OCI-LY7 (cell line): ENCODE data around the gene GRHL1. TPM values are rescaled to one million over a fixed set of nuclear protein-coding genes. Genes with fewer than 3 reads are reported as not detected.

Source experiments
- BruUV-seq: library from RNA; stranded (reverse); fragments of 400-500 nt; replicated peaks from 2 replicates; lab custom pipeline; 2021; lab: Mats Ljungman, UMichigan
- CTCF ChIA-PET: fragments of 300-600 bp; sonication (Branson Sonifier 250); formaldehyde crosslinking; loops from one replicate; lab custom pipeline; 2022; ENCODE audit warnings: antibody characterized with exemption; ENCODE audit not compliant: unreplicated experiment; lab: Charles Lee
- POLR2A ChIA-PET: fragments of 300-600 bp; sonication (Branson Sonifier 250); formaldehyde crosslinking; loops from one replicate; lab custom pipeline; 2022; ENCODE audit warnings: antibody characterized with exemption; lab: Charles Lee
- DNase-seq: peaks from one replicate; pipeline ENCODE4 v3.0.0-alpha.2; 2015; ENCODE audit warnings: low spot score
- H2AFZ ChIP-seq: fragments of 200-600 bp; sonication (generic), shearing (Covaris generic); 2 replicates; pipeline ENCODE4 v1.6.1; 2014; ENCODE audit warnings: mild to moderate bottlenecking, antibody characterized with exemption, low read length, moderate library complexity
- H3K27ac ChIP-seq: fragments of 200-600 bp; sonication (generic); 2 replicates; pipeline ENCODE4 v1.5.1; 2014; ENCODE audit warnings: mixed run types, low read depth, mild to moderate bottlenecking, moderate library complexity, low read length, inconsistent platforms; ENCODE audit not compliant: poor library complexity, severe bottlenecking
- H3K36me3 ChIP-seq: fragments of 200-600 bp; sonication (generic); 2 replicates; pipeline ENCODE4 v1.6.1; 2014; ENCODE audit warnings: mild to moderate bottlenecking, antibody characterized with exemption, low read length, moderate library complexity, mixed read lengths; ENCODE audit not compliant: insufficient read depth
- H3K4me1 ChIP-seq: fragments of 200-600 bp; sonication (generic); 2 replicates; pipeline ENCODE4 v1.5.1; 2014; ENCODE audit warnings: mild to moderate bottlenecking, low read length; ENCODE audit not compliant: insufficient read depth, poor library complexity, severe bottlenecking
- H3K4me2 ChIP-seq: fragments of 200-600 bp; sonication (generic); 2 replicates; pipeline ENCODE4 v1.6.1; 2014; ENCODE audit warnings: mild to moderate bottlenecking, low read length
- H3K4me3 ChIP-seq: fragments of 200-600 bp; sonication (generic); 2 replicates; pipeline ENCODE4 v1.5.1; 2014; ENCODE audit warnings: mild to moderate bottlenecking, low read depth, low read length; ENCODE audit not compliant: poor library complexity, severe bottlenecking
- H3K79me2 ChIP-seq: fragments of 200-600 bp; sonication (generic); 2 replicates; pipeline ENCODE4 v1.6.1; 2016; ENCODE audit warnings: low read depth, mild to moderate bottlenecking, low read length, moderate library complexity, mixed read lengths; ENCODE audit not compliant: insufficient read depth
- H3K9me2 ChIP-seq: fragments of 200-600 bp; sonication (generic); 2 replicates; pipeline ENCODE4 v1.6.1; 2016; ENCODE audit warnings: mild to moderate bottlenecking, low read length, mixed read lengths; ENCODE audit not compliant: insufficient read depth
- H3K9me3 ChIP-seq: fragments of 200-600 bp; sonication (generic); 2 replicates; pipeline ENCODE4 v1.6.1; 2014; ENCODE audit warnings: mild to moderate bottlenecking, mixed run types, low read length, mixed read lengths
- H4K20me1 ChIP-seq: fragments of 200-600 bp; sonication (generic); 2 replicates; pipeline ENCODE4 v1.6.1; 2014; ENCODE audit warnings: mild to moderate bottlenecking, antibody characterized with exemption, low read length, moderate library complexity, mixed read lengths; ENCODE audit not compliant: insufficient read depth
- EZH2phosphoT487 ChIP-seq: fragments of 200-600 bp; sonication (generic); IDR thresholded peaks from 2 replicates; pipeline ENCODE4 v1.6.1; 2018; ENCODE audit warnings: low read depth, borderline replicate concordance, mild to moderate bottlenecking, mixed run types, antibody characterized with exemption, low read length, moderate library complexity, mixed read lengths
- intact Hi-C: fragments of 100-400 bp; cut with micrococcal nuclease; formaldehyde crosslinking; loops from one replicate; pipeline ENCODE4 v1.10.0; 2022; ENCODE audit not compliant: unreplicated experiment
- total RNA-seq, 2 experiments: library from RNA; depleted of rRNA in 1 of 2; stranded (reverse); fragments of >200 nt in 1 of 2; shearing (Covaris generic) in 1 of 2; gene quantifications; 2 replicates each; pipeline ENCODE4 v1.2.3, GENCODE V29; 2014 to 2022
- TF ChIP-seq, protein P1 (sequence below): fragments of 200-600 bp; sonication (generic); conservative IDR thresholded peaks from 2 replicates; pipeline ENCODE4 v1.5.1; 2014; ENCODE audit warnings: mild to moderate bottlenecking, antibody characterized with exemption, low read length, moderate library complexity, mixed read lengths

The GRHL1 gene
- total RNA-seq, 2 experiments from 2014 or later: 0.19 to 2.5 TPM

DNA sequence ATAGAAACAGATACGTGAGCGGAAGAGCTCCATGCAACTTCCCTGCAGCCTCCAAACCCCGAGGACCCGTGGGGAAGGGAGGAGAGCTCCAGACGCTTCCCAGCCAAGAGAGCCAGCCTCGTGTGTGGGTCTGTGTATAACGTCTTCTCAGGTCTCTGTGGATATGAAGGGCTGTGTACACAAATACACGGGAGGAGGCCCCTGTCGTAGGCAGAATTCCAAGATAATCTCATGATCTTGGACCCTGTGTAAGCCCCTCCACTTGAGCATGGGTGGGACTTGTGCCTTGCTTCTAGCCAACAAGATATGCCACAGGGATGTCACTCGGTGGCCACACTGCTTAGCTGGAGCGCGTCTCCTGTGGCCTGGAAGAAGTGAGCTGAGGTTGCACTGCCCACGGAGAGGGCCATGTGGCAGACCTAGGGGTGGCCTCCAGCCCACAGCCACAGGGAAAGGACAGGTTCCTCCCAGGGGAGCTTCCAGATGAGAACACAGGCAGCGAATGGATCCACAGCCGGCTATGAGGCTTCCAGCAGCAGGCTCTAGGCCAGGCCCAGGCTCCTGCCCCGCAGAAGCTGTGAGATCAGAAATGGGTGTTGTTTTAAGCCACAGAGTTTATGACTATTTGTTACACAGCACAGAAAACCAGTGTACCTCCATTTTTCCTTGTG is 76.3 kb downstream of the GRHL1 start:
- no peaks in the 10 kb centered on the region for H3K9me2 ChIP-seq
- no peaks in the 10 kb centered on the region for H3K36me3 ChIP-seq
- H3K27ac ChIP-seq: no peak overlapping the region
- no peak overlapping the region for H3K4me2 ChIP-seq
- ChIA-PET POLR2A (interaction anchor here (0.6 kb wide), 1 partner anchor 1483 kb away, joined by 5 read pairs; no protein-coding TSS in a partner anchor), CTCF (no interaction called here)
- no peak overlapping the region for H3K4me3 ChIP-seq
- no peak overlapping the region for H2AFZ ChIP-seq
- H3K79me2 ChIP-seq: no peaks in the 10 kb centered on the region
- H3K4me1 ChIP-seq: no peaks in the 10 kb centered on the region
- no TSS peak for BruUV-seq
- intact Hi-C loops: loop anchor here (5.0 kb wide), 1 partner anchor 215 kb away; no protein-coding TSS in a partner anchor
- H3K9me3 ChIP-seq: no peaks in the 10 kb centered on the region
- no peak for DNase-seq
- H4K20me1 ChIP-seq: no peaks in the 10 kb centered on the region
- TF ChIP-seq, protein P1, sequence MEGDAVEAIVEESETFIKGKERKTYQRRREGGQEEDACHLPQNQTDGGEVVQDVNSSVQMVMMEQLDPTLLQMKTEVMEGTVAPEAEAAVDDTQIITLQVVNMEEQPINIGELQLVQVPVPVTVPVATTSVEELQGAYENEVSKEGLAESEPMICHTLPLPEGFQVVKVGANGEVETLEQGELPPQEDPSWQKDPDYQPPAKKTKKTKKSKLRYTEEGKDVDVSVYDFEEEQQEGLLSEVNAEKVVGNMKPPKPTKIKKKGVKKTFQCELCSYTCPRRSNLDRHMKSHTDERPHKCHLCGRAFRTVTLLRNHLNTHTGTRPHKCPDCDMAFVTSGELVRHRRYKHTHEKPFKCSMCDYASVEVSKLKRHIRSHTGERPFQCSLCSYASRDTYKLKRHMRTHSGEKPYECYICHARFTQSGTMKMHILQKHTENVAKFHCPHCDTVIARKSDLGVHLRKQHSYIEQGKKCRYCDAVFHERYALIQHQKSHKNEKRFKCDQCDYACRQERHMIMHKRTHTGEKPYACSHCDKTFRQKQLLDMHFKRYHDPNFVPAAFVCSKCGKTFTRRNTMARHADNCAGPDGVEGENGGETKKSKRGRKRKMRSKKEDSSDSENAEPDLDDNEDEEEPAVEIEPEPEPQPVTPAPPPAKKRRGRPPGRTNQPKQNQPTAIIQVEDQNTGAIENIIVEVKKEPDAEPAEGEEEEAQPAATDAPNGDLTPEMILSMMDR: no peak
- TF ChIP-seq EZH2phosphoT487: no peak

GRCh38 chr2:10028407-10028987 is 77.0 kb downstream of the GRHL1 start:
- H3K9me2 ChIP-seq: no peaks in the 10 kb centered on the region
- H3K27ac ChIP-seq: no peak overlapping the region
- no TSS peak for BruUV-seq
- ChIA-PET CTCF (no interaction called here), POLR2A (no interaction called here)
- no peaks in the 10 kb centered on the region for H3K9me3 ChIP-seq
- H3K4me3 ChIP-seq: no peak overlapping the region
- no peaks in the 10 kb centered on the region for H3K36me3 ChIP-seq
- no peaks in the 10 kb centered on the region for H4K20me1 ChIP-seq
- H3K4me2 ChIP-seq: no peak overlapping the region
- TF ChIP-seq, protein P1: peak; percentile 58
- TF ChIP-seq EZH2phosphoT487: no peak
- H3K79me2 ChIP-seq: no peaks in the 10 kb centered on the region
- intact Hi-C loops: loop anchor here (5.0 kb wide), 1 partner anchor 216 kb away; no protein-coding TSS in a partner anchor
- H3K4me1 ChIP-seq: no peaks in the 10 kb centered on the region
- DNase-seq: peak; percentile 15
- H2AFZ ChIP-seq: no peak overlapping the region
